Stimulated activated CD4-positive, alpha-beta T cell treated with anti-CD3 and anti-CD28 coated beads, TNF-alpha, amount 100 ng/mL, for 48 hours (primary cell): ENCODE results near the gene PAX1.

Experiments used
- DNase-seq, 3 donors: peaks; one replicate each; pipeline ENCODE4 v3.0.0-alpha.2; 2020; ENCODE audit warnings: low read depth in 3 of 3

The PAX1 gene

GRCh38 chr20:21702553-21703470 lies 2.7 kb upstream of the PAX1 start:
- peak; percentile 38 to 55 (median 39) for DNase-seq

GRCh38 chr20:21703717-21704407 lies 1.6 kb upstream of the PAX1 start:
- DNase-seq, result no peak

- DNase-seq, result no peak
Observed at GRCh38 chr20:21704408-21705385, 767 bp upstream of the PAX1 start.

GRCh38 chr20:21706261-21707195 lies 1.1 kb downstream of the PAX1 start:
- DNase-seq, result no peak

- DNase-seq, result no peak
Observed at GRCh38 chr20:21707267-21707666, 1.8 kb downstream of the PAX1 start.

GRCh38 chr20:21707999-21708737 lies 2.7 kb downstream of the PAX1 start:
- no peak for DNase-seq

GRCh38 chr20:21708738-21709534 lies 3.5 kb downstream of the PAX1 start:
- no peak for DNase-seq

GRCh38 chr20:21709535-21709904 lies 4.1 kb downstream of the PAX1 start:
- no peak for DNase-seq

GRCh38 chr20:21710341-21710740 lies 4.9 kb downstream of the PAX1 start:
- no peak for DNase-seq

- no peak for DNase-seq
Observed at GRCh38 chr20:21710863-21711431, 5.5 kb downstream of the PAX1 start.

GRCh38 chr20:21712443-21713059 lies 7.1 kb downstream of the PAX1 start:
- DNase-seq, result no peak

- no peak for DNase-seq
Observed at GRCh38 chr20:21713470-21713869, 8.0 kb downstream of the PAX1 start.

GRCh38 chr20:21713901-21714296 lies 8.4 kb downstream of the PAX1 start:
- DNase-seq, result no peak

GRCh38 chr20:21714297-21715192 lies 9.1 kb downstream of the PAX1 start:
- no peak for DNase-seq

GRCh38 chr20:21715193-21715881 lies 9.9 kb downstream of the PAX1 start:
- DNase-seq, result no peak

GRCh38 chr20:21719592-21720214 lies 14.2 kb downstream of the PAX1 start:
- peak in 1 of 3 donors; percentile 31 for DNase-seq
